Measurements from ENCODE around the gene TCERG1L. TPM values are rescaled to one million over a fixed set of nuclear protein-coding genes. Genes with fewer than 3 reads are reported as not detected.
"Not testable (repeated sequence)": the region's sequence is repeated elsewhere in the genome, so short reads cannot be mapped to it uniquely, and the experiment has no call there.

TCERG1L gene
- total RNA-seq, 1 experiment from 2014 or later = not detected

DNA sequence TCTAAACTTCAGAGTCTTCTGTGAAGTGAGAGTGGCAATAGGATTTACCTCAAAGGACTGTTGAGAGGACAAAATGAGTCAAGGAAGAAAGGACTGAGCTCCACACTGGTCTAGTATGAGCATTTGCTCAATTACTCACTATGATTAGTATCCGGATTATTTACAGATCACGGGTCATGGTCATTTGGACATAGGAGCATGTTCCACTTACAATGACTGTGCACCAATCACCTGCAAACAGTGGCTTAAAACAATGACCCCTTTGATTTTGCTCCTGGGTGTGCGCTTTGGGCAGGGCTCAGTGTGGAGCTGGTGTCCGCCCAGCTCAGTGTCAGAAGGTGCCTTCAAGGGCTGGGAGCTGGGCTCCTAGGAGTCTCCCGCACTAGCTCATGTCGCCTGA lies 225.4 kb downstream of the TCERG1L start:
- no peak for DNase-seq (ENCODE audit: low spot score)

DNA sequence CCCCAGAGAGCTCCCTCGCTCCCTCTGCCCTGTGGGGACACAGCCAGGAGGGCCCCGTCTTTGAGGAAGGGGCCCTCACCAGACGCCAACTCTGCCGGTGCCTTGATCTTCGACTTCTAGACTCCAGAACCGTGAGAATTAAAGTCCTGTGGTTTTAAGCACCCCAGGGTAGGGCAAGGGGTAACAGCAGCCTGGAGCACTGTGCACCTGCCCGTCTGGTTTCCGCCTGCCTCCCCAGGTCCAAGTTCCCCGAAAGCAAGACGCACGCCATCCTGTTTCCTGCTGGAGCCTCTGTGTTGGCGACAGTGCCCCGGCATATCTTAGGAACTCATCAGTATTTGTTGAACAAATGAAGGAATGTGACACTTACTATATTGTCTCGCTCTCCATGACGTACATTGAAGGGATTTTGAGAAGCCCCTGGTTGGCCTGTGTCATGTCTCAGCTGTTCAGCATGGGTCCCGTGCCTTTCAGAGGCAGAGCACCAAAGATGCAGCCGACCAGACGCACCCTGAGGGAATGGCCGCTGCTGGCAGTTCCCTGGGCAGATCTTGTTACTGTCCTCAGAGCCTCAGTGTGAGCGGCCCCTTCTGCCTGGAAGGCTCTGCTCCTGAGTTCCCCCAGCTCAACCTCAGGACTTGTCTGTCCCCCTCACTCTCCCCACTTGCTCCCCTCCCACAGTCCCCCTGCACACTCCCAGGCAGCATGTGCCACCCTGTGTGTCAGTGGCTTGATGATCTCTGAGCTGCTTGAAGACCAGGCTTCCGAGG lies 226.2 kb downstream of the TCERG1L start:
- no peak for DNase-seq (ENCODE audit: low spot score)

DNA sequence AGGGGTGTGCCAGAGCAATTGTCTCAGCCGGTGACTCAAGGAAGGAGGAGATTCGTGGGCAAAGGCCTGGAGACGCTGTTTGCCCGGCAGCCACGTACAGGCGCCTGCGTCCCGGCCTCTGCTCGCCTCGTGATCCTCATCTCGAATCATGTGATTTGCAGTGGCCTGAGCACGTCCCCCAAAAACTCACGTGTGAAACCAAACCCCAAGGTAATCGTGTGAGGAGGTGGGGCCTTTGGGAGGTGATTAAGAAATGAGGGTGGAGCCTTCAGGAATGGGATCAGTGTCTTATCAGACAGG lies 226.8 kb downstream of the TCERG1L start:
- DNase-seq (ENCODE audit: low spot score) = no peak

DNA sequence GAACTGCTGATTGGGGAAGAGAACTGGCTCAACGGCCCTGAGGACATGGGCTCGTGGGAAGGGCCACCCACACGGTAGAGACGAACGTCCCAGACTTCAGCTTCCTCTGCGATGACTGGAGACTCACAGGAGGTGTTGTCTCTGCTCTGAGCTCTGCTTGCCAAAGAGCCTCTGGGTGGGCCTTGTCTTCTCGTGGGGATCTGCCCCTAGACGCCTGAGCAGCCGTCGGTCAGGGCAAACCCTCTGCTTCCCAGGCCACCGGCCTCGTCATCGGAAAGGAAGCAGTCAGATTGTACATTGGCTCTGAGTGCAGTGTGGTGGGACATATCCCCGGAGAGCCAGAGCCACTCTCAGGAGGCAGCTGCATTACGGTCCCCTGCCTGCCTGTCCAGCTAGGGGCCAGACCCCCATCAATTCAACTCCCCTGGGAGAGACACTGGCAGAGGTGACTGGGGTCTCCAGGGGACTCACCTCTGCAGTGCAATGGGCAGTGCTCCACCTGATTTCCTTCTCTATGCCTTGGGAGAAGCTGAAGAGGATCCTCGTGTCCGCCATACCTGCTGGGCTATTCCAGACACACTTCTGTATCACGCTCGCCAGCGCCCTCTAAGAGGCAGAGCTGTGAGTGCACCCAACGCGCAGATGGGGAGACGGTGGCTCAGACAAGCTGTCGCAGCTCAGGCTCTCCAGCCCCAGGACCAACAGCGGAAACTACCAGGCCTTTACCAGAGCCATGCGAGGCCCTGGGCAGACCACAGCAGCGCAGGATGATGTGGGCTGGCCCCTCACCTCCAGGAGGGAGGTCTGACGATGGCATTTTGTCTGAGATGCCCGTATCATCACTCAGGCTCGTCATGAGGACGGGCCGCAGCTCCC lies 227.4 kb downstream of the TCERG1L start:
- no peak for DNase-seq (ENCODE audit: low spot score)

DNA sequence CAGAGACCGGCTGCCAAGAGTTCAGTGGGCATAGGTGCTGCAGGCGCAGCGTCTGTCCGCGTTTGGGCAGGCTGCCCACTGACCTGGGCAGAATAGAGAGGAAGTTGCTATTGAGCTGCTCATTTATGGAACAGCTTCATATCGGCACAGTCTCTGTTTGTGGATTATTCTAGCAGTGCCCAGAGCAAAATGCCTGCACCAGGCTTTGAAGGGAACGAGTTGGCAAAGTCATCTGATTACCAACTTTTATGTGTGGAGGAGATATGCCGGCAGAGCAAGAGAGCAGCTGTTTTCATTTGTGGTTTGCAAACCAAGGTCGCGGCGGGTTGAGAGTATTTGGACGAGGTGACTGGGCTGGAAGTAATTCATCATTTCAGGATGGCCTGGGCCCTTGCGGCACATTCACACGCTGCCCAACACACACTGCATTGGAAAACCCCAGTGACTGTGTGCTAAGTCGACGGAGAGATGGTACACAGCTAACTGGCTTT lies 228.5 kb downstream of the TCERG1L start:
- peak; percentile 68 for DNase-seq (ENCODE audit: low spot score)

DNA sequence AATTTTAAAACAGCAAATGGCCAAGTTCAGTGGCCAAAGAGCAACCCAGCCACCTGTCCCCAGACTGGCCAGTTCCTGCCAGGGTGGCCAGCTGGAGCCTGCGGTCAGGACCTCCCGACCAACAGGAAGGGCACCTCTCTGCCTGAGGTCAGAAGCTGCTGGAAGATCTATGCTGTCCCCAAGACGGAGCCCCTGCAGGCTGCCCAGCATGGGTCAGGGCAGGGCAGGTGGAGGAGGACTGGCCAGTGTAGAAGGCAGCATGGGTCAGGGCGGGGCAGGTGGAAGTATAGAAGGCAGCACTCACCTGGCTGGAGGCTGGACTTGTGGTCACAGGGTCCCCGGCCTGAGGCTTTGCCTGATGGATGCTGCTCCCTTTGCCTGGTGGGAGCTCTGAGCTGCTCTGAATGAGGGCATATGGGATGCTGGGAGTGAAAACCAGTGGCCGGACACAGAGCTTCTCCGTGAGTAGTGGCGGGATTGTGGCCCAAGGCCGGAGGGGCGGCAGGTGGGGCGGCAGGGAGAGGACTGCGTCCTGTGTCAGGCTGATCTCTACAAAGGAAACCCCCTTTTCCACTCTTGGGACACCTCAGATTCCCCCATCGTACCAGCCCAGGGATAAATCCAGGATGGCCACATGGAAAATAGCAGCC lies 229.2 kb downstream of the TCERG1L start:
- no peak for DNase-seq (ENCODE audit: low spot score)

DNA sequence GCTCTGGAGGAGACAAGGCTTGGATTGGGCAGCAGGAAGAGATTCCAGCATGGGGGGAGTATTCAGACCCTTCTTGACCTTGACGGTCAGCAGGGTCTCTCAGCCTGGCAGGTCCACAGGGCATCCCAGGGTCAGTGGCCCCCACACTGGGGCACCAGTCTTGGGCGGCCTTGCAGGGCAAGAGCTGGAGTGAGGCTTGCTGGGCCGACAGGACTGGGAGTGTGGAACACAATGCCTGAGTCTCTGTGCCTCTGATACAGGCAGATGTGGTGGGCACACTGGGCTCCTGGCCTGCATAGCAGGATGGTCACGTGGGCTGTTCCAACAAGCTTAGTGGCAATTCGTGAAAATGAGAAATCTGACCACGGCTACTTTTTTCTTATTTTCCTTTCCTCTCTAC lies 229.7 kb downstream of the TCERG1L start:
- no peak for DNase-seq (ENCODE audit: low spot score)

DNA sequence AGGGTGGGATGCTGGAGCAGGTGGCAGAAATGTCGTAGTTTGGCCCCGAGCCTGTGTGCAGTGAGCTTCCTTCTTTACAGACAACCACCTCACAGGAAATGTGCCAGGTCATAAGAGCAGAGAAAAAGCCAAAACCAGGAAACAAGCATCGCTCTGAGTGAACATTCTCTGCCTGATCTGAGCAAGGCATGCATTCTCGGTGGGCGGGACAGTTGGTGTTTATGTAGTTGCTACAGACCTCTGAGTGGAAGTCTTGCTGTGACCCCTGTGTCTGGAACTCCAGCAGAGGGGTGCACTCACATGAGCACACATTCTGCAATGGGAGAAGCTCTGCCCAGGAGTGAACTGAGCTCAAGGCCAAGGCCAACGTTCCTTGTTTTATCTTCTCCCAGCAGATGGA lies 230.1 kb downstream of the TCERG1L start:
- no peak for DNase-seq (ENCODE audit: low spot score)

DNA sequence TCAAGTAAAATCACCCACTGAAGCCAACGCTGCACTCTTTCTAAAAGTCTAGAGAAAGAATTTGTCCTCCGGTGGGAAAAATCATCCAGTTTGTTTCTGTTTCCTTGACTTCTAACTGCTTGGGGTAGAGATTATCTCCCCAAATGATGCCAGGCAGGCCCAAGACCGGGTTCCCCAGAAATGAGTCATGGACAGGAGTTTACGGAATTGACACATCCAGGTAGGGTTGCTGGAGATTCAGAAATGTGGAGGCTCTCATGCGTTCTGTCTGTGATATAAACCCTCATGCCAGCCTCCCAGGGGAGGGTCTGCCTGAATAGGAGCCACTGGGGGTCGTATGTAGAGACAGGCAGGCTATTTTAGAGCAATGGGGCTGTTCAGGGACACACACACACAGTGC lies 230.9 kb downstream of the TCERG1L start:
- no peak for DNase-seq (ENCODE audit: low spot score)

DNA sequence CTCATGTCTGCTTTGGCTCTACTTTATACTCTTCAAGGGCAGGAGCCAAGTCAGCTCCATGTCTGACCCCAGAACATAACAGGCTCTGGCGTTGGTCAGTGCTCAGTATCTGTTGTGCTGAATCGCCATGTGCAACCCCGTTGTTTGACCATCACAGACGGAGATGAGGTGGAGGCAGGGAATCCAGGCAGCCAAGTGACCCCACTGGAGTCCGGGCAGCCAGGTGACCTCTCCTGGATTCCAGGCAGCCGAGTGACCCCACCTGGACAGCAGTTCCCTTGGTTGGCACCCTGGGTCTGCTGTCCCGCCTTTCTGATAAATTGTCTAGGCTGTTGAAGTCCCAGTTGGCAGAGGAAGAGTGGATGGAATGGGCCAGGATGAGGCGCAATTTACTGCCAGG lies 232.2 kb downstream of the TCERG1L start:
- no peak for DNase-seq (ENCODE audit: low spot score)

DNA sequence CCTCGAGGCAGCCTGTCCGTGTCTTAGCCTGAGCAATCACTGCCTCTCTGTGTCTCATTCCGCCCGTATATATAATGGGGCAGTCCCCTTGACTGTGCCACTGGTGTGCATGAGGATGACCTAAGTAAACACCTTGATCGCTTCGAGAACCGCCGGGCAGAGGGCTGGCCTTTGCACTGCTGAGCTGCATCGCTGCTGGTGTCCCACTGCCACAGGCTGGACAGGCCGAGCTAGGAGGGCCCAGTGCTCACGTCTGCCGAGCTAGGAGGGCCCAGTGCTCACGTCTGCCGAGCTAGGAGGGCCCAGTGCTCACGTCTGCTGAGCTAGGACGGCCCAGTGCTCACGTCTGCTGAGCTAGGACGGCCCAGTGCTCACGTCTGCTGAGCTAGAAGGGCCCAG lies 232.6 kb downstream of the TCERG1L start:
- not testable (repeated sequence) for DNase-seq (ENCODE audit: low spot score)

DNA sequence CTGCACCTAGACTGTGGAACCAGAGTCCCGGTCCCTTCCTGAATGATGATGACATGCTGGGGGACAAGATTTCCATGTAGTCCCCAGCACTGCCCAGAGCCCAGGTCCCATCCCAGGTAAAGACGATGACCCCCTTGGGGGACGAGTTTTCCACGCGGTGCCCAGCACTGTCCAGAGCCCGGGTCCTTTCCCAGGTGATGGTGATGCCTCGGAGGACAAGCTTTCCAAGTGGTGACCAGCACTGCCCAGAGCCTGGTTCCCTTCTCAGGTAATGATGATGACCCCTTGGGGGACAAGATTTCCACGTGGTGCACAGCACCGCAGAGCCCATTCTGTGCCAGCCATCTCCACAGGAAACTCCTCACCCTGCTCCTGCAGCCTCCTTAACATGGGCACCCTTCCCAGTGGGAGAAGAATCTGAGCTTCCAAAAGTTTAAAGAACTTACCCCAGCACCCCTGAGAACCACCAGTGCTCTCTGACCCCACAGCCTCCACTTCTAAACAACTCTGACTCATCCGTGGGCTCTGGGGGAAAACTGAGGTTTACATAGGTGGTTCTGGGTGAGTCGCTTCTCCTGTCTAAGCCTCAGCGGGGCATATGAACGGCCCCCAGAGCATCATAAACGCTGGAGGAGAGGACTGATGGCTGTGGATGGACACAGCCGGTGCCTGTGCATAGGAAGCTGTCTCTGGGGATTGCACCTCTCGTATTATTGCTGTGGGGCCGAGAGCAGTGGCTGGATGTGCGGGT lies 233.2 kb downstream of the TCERG1L start:
- DNase-seq (ENCODE audit: low spot score) = no peak

DNA sequence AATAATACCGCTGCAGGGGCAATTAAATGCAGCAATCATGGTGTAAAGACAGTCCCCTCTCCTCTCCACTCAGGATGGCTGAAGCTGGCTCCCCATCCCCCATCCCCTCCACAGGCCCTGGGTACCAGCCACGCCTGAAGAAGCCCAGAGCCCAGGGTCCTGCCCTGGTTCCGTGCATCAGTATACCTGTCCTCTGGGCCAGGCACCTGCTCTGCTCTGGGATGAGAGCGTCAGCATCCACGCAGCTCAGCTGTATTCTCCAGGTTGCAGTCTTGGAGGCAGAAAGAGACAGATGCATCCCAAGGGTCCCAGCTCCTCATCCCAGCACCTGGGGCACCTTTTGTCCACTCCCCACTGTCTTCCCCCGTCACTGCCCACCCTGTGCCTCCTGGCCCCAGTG lies 233.8 kb downstream of the TCERG1L start:
- DNase-seq (ENCODE audit: low spot score) = no peak

DNA sequence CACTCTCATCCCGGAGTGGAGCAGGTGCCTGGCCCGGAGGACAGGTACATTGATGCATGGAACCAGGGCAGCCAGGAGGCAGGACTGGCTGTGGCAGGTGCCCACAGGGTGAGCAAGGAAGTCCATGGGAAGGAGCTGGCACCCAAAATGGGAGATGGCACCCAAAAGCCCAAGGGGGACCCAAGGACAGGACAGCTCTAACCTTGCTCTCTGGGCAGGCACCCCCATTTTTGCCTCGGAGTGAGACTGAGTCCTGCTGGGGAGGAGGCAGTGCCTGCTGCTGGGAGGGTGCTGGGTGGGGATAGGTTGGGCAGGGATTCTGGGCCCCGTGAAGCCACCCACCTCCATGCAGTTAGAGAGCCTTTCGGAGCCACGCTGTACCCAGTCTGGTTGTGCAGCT lies 234.5 kb downstream of the TCERG1L start:
- DNase-seq (ENCODE audit: low spot score) = no peak

DNA sequence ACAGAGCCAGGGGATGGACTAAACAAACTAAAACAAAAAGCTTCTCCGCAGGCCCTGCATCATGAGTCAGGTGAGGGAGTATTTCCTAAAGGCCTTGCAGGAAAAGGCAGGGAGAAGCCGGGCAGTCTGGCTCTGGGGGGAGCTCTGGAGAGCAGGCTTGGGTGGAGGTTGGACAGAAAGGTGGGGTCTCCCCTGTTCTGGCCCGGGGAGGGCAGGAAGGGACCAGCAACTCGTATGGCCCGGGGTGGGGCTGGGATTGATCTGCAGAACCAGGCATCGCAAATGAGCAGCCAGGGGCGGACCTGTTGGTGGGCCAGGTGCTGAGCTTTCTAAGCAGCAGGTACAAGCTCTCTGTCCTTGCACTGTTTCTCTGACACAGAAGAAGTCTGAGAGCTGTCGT lies 235.2 kb downstream of the TCERG1L start:
- no peak for DNase-seq (ENCODE audit: low spot score)

DNA sequence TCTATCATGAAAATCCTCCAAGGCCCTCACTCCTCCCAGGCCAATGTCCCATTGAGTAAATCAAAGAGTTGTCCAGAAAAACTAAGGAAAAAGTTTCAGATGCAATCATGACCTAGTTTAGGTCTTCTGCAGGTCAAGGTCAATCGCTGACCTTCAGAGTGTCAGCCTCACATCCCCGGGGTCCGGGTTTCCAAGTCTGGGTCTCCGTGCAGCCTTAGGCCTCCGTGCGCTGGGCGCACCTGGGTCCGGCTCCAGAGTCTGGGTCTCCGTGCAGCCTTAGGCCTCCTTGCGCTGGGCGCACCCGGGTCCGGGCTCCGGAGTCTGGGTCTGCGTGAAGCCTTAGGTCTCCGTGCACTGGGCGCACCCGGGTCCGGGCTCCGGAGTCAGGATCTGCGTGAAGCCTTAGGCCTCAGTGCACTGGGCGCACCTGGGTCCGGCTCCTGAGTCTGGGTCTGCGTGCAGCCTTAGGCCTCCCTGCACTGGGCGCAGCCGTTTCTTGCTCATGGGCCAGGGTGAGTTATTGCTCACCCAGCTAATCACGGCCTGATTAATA lies 236.2 kb downstream of the TCERG1L start:
- DNase-seq (ENCODE audit: low spot score) = no peak

DNA sequence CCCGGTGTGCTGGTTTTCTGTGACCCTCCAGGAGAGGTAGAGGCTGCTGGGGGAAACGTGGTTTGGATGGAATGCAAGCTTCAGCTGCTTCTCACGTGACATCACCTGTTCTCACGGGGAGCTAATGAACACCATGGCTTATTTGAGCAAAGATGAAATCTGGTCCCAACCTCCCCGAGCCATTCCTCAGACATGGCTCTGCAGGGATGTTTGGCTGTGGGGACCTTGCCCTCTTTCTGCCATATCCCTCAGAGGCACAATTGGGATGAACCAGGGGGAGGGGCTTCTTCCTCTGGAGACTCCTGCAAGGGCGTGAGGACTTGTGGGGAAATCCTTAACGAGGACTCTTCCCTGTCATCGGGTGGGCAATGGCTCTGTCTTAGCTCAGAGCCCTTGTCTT lies 236.8 kb downstream of the TCERG1L start:
- DNase-seq (ENCODE audit: low spot score) = no peak

DNA sequence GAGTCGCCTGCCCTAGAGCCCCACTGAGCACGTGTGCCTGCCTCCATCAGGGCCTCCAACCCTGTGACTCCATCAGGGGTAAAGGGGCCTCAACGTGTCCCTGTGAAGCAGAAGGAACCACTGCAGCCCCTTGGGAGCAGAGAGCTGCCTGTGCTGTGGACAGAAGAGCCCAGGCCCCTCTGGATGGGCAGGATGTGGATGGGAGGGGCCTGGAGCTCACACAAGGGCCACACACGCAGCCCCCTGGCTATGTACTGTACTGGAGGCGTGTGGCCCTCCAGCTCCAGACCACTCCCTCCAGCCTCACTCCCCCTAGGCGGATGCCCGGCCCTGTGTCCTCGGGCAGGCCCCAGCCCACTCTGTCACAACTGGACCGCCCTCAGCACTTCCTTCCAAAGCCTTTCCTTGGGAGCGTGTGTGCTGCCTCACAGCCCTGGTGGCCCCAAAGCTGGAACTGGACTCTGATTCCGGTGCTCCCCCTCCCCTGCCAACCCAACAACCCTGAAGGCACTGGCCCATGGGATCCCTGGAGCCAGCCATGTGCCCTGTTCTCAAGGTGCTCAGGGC lies 238.0 kb downstream of the TCERG1L start:
- no peak for DNase-seq (ENCODE audit: low spot score)

DNA sequence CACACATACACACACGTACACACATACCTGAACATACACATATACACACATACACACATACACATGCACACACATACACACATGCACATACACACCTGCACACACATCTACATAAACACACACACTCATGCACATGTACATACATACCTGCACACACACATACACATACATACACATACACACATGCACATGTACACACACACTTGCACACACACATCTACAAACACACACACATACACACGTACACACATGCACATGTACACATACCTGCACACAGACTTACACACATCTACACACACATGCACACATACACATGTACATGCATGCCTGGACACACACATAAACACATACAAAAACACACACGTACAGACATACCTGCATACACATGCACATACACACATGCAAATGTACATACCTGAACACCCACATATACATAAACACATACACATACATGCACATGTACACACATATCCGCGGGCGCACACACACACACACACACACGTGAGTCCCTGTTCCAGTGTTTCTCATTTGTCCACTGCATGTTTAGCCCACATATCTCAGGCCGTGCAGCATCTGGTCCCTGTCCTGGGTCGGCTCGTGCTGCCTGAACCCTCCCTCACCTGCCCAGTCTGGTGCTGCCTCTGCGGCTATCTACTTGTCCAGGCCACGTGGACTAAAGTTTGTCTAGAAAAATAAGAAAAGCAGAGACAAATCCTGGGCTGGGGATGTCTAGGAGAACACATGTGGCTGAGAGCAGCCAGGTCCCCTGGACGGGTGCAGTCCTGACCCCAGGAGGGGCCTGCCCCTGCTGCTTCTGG lies 238.7 kb downstream of the TCERG1L start:
- no peak for DNase-seq (ENCODE audit: low spot score)

DNA sequence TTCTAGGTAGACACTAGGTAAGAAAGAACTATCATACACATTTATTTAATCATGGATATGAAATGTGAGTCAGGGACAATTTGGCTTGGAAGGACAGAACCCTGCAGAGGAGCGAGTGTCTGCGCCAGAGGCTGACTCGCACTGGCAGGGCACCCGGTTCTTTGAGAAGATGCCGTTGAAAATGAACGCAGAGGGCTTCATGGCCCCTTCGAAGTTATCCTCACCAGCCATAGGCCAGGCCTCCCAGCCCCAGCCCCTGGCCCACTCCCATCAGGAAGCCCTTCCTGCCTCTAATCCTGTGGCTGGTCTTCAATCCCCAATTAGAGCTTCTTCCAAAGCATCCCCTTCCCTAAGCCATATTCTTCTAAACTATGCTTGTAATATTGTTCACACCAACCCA lies 239.8 kb downstream of the TCERG1L start:
- DNase-seq (ENCODE audit: low spot score) = no peak
